ENCODE data around the gene DSTYK.

DSTYK gene

DNA sequence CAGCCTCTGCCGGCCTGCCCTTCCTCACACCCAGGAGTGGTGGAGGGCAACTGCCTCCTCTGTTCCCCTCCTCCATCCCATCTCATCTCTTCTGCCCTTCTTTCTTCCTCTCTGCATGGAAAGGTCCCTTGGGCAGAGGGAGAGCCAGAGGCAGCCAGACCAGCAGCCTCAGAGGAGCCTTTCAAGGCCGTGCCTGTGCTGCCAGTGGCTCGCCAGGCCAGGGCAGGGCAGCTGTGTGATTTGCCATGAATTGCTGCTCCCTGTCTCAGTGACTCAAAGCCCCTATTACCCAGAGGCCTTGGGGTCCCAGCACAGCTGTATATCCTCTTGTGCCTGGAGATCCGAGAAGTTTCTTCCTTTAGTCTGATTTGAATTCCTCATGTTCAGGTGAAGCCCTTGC, 38.1 kb upstream of the DSTYK start:
- H3K4ac ChIP-seq (ENCODE audit: low read depth, low read length): no peak overlapping the region
- no peaks in the 10 kb centered on the region for H3K79me1 ChIP-seq (ENCODE audit: low read length)
- H2AK5ac ChIP-seq (ENCODE audit: low read length): no peak overlapping the region
- H2BK120ac ChIP-seq (ENCODE audit: low read depth, low read length): no peak overlapping the region
- H3K4me1 ChIP-seq (ENCODE audit: control insufficient read depth, low read depth, low read length): peaks cover 3% of the 10 kb centered on the region
- no peak overlapping the region for H3K4me3 ChIP-seq (ENCODE audit: low read length)
- H3K79me2 ChIP-seq (ENCODE audit: control insufficient read depth, insufficient read depth, low read length): no peaks in the 10 kb centered on the region
- H3K23ac ChIP-seq (ENCODE audit: low read length): no peak overlapping the region
- H4K8ac ChIP-seq (ENCODE audit: low read depth, low read length): no peak overlapping the region
- WGBS (ENCODE audit: extremely low coverage, insufficient coverage, low lambda C conversion rate): no CpG with 5 or more reads among the region's 4 CpGs
- no peaks in the 10 kb centered on the region for H3K27me3 ChIP-seq (ENCODE audit: insufficient read depth, low read length, poor library complexity)
- H2BK15ac ChIP-seq (replicated peaks; ENCODE audit: low read depth): no peak overlapping the region
- H3K18ac ChIP-seq (ENCODE audit: low read length): no peak overlapping the region
- no peak overlapping the region for H3K56ac ChIP-seq (ENCODE audit: low read length)
- no peak for DNase-seq
- H3K9ac ChIP-seq (ENCODE audit: low read length): no peak overlapping the region
- H2BK5ac ChIP-seq (ENCODE audit: low read length): no peak overlapping the region
- no peaks in the 10 kb centered on the region for H3K36me3 ChIP-seq (ENCODE audit: control insufficient read depth, insufficient read depth, low read length)
- H3K4me2 ChIP-seq (ENCODE audit: low read length): no peak overlapping the region
- H4K5ac ChIP-seq (ENCODE audit: low read length): no peak overlapping the region
- H3K27ac ChIP-seq (ENCODE audit: low read depth, low read length): no peak overlapping the region

DNA sequence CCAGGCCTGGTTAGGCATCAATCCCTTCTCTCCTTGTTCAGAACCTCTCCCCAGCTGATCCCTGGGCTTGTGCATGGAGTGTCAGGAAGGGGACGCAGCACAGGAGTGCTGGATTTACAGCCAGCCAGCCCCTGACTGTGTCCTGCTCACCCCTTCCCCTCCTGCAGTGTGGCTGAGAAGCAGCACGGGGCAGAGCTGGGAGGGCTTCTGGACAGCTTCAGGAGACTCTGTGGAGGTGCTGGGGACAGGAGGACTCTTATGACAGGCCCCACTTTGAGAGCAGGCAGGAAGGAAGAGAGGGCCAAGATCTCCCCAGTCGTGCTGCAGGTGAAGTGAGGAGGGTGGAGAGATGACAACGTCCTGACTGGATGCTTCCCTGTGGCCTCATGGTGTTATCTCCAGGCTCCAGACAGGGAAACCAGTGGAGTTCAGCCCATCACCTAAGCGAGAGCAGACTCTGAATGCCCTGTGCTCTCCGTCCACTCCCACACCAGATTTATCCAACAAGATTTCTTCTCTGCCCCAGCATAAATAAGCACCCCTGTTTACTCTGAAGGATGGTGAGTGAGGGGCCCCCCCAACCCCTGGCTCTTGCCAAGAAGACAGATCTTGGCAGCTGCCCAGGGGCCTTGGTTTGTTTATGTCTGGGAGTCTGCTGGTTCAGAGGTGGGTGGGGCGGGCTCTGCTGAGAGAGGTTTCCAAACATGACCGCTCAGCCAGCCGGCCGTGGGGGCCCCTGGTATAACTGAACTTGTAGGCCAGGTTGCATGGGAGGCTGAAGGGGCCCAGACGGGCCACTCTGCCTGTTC, 37.5 kb upstream of the DSTYK start:
- Histone ChIP-seq H3K18ac (ENCODE audit: low read length) (no peak overlapping the region), H3K27ac (ENCODE audit: low read depth, low read length) (no peak overlapping the region), H3K9ac (ENCODE audit: low read length) (no peak overlapping the region), H2BK120ac (ENCODE audit: low read depth, low read length) (no peak overlapping the region), H3K4me3 (ENCODE audit: low read length) (no peak overlapping the region), H3K4me1 (ENCODE audit: control insufficient read depth, low read depth, low read length) (peaks cover 3% of the 10 kb centered on the region), H3K56ac (ENCODE audit: low read length) (no peak overlapping the region), H2BK15ac (replicated peaks; ENCODE audit: low read depth) (no peak overlapping the region), H3K36me3 (ENCODE audit: control insufficient read depth, insufficient read depth, low read length) (no peaks in the 10 kb centered on the region), H3K27me3 (ENCODE audit: insufficient read depth, low read length, poor library complexity) (no peaks in the 10 kb centered on the region), H3K79me2 (ENCODE audit: control insufficient read depth, insufficient read depth, low read length) (no peaks in the 10 kb centered on the region), H2AK5ac (ENCODE audit: low read length) (no peak overlapping the region), H3K79me1 (ENCODE audit: low read length) (no peaks in the 10 kb centered on the region), H4K5ac (ENCODE audit: low read length) (no peak overlapping the region), H4K8ac (ENCODE audit: low read depth, low read length) (no peak overlapping the region), H2BK5ac (ENCODE audit: low read length) (no peak overlapping the region), H3K4me2 (ENCODE audit: low read length) (no peak overlapping the region), H3K23ac (ENCODE audit: low read length) (peak overlapping the region; percentile 97), H3K4ac (ENCODE audit: low read depth, low read length) (no peak overlapping the region)
- WGBS (ENCODE audit: extremely low coverage, insufficient coverage, low lambda C conversion rate): no CpG with 5 or more reads among the region's 11 CpGs
- DNase-seq: no peak

DNA sequence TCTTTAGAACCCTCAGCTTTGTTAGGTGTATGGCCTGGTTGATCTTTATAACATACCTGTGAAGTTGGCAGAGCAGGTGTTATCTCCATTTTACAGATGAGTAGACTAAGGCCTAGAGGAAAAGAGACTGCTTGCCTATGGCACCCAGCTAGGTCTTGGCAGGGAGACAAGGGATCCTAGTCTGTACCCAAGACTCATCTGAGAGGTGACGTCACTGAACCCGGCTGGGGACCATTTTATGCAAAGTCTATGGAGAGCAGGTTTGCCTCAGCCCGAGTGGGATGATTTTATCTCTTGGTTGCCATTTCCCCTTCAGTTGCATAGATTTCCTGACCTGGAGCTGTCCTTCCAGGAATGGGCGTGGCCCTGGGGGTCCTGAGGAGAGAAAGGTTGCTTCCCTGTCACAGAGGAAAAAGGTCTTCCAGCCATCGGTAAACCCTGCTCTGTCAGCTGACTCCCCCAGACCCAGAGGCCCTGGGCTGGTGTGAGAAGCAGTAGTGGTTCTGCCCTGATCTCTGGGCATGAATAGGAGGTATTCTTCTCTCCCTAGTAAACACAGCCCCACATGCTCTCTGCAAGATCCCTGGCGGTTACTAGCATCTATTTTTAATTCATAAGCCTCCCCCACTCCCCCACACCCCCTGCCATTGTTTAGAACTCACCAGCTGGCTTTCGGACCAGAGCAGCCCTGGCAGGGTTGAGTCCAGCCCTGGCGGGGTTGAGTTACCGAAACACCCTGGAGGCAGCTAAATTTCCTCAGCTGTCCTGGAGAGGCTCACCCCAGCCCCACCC, 35.8 kb upstream of the DSTYK start:
- Histone ChIP-seq H2AK5ac (ENCODE audit: low read length) (no peak overlapping the region), H3K4me2 (ENCODE audit: low read length) (no peak overlapping the region), H3K56ac (ENCODE audit: low read length) (no peak overlapping the region), H3K18ac (ENCODE audit: low read length) (no peak overlapping the region), H3K4ac (ENCODE audit: low read depth, low read length) (no peak overlapping the region), H3K23ac (ENCODE audit: low read length) (no peak overlapping the region), H4K5ac (ENCODE audit: low read length) (no peak overlapping the region), H3K4me3 (ENCODE audit: low read length) (no peak overlapping the region), H3K4me1 (ENCODE audit: control insufficient read depth, low read depth, low read length) (peaks cover 3% of the 10 kb centered on the region), H2BK120ac (ENCODE audit: low read depth, low read length) (no peak overlapping the region), H3K27ac (ENCODE audit: low read depth, low read length) (no peak overlapping the region), H3K27me3 (ENCODE audit: insufficient read depth, low read length, poor library complexity) (no peaks in the 10 kb centered on the region), H3K9ac (ENCODE audit: low read length) (no peak overlapping the region), H2BK15ac (replicated peaks; ENCODE audit: low read depth) (no peak overlapping the region), H2BK5ac (ENCODE audit: low read length) (no peak overlapping the region), H3K79me2 (ENCODE audit: control insufficient read depth, insufficient read depth, low read length) (no peaks in the 10 kb centered on the region), H4K8ac (ENCODE audit: low read depth, low read length) (no peak overlapping the region), H3K79me1 (ENCODE audit: low read length) (no peaks in the 10 kb centered on the region), H3K36me3 (ENCODE audit: control insufficient read depth, insufficient read depth, low read length) (no peaks in the 10 kb centered on the region)
- no CpG with 5 or more reads among the region's 9 CpGs for WGBS (ENCODE audit: extremely low coverage, insufficient coverage, low lambda C conversion rate)
- peak; percentile 30 for DNase-seq

DNA sequence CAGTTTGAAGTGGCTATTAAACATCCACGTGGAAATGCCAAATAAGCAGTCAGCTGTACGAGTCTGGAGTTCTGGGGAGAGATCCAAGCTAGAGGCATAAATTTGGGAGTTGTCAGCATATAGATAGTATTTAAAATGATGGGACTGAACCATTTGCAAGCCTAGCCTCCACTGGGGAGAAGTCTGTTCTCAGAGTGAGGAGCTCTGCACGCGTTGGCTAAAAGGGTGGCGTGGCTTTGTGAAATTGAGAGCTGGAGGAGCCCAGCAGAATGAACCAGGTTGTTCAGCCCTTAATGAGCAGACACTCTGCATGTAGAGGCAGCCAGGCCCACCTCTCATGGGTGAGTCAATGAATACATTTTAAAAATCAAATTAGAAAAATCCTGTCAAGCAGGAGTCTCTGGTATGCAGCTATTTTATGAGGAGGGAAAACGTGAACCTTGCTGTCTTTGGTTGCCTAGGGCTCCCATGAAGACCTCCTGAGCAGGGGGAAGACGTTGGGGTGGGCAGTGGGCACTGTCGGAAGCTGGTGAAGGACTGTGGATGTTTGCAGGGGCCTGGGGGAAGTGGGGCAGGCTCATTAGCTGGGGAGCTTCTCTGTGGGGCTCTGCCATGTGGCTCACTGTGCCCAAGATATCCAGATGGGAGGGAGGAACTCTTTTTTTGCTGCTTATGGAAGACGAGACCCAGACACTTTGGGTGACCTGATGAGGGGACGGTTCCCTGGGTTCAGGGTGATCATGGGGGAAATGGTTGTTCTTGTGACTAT, 35.0 kb upstream of the DSTYK start:
- H3K27ac ChIP-seq (ENCODE audit: low read depth, low read length): no peak overlapping the region
- no peak overlapping the region for H3K23ac ChIP-seq (ENCODE audit: low read length)
- no peaks in the 10 kb centered on the region for H3K79me1 ChIP-seq (ENCODE audit: low read length)
- no peak overlapping the region for H3K4me3 ChIP-seq (ENCODE audit: low read length)
- no peak overlapping the region for H3K9ac ChIP-seq (ENCODE audit: low read length)
- no peak overlapping the region for H3K56ac ChIP-seq (ENCODE audit: low read length)
- no peaks in the 10 kb centered on the region for H3K36me3 ChIP-seq (ENCODE audit: control insufficient read depth, insufficient read depth, low read length)
- H3K18ac ChIP-seq (ENCODE audit: low read length): no peak overlapping the region
- no peak overlapping the region for H2BK120ac ChIP-seq (ENCODE audit: low read depth, low read length)
- no peak overlapping the region for H3K4ac ChIP-seq (ENCODE audit: low read depth, low read length)
- no peak overlapping the region for H2BK5ac ChIP-seq (ENCODE audit: low read length)
- no peak overlapping the region for H2AK5ac ChIP-seq (ENCODE audit: low read length)
- H3K4me1 ChIP-seq (ENCODE audit: control insufficient read depth, low read depth, low read length): peaks cover 3% of the 10 kb centered on the region
- no peak overlapping the region for H3K4me2 ChIP-seq (ENCODE audit: low read length)
- H4K5ac ChIP-seq (ENCODE audit: low read length): no peak overlapping the region
- WGBS (ENCODE audit: extremely low coverage, insufficient coverage, low lambda C conversion rate): no CpG with 5 or more reads among the region's 10 CpGs
- no peak overlapping the region for H4K8ac ChIP-seq (ENCODE audit: low read depth, low read length)
- no peak overlapping the region for H2BK15ac ChIP-seq (replicated peaks; ENCODE audit: low read depth)
- DNase-seq: no peak
- no peaks in the 10 kb centered on the region for H3K79me2 ChIP-seq (ENCODE audit: control insufficient read depth, insufficient read depth, low read length)
- no peaks in the 10 kb centered on the region for H3K27me3 ChIP-seq (ENCODE audit: insufficient read depth, low read length, poor library complexity)

DNA sequence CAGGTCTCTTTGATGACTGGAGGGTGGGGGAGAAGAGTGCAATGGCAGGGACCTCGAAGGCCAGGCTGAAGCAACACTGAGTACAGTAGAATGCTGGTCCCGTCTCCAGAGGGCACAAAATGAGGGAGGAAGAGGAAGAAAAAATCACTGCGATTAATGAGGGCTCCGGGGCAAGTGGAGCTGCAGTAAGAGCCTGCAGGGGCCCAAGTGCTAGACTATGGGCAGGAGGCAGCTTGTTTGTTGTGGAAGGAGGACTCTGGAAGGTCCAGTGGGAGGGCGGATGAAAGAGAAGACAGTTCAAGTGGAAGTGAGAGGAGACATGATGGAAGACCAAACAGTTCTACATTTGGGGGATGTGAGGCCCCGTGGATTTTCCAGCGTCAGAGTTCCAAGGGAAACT, 33.6 kb upstream of the DSTYK start:
- H3K18ac ChIP-seq (ENCODE audit: low read length): no peak overlapping the region
- no peak overlapping the region for H3K9ac ChIP-seq (ENCODE audit: low read length)
- no peaks in the 10 kb centered on the region for H3K79me2 ChIP-seq (ENCODE audit: control insufficient read depth, insufficient read depth, low read length)
- H3K79me1 ChIP-seq (ENCODE audit: low read length): no peaks in the 10 kb centered on the region
- H3K27me3 ChIP-seq (ENCODE audit: insufficient read depth, low read length, poor library complexity): no peaks in the 10 kb centered on the region
- DNase-seq: no peak
- no peaks in the 10 kb centered on the region for H3K36me3 ChIP-seq (ENCODE audit: control insufficient read depth, insufficient read depth, low read length)
- no peak overlapping the region for H3K4ac ChIP-seq (ENCODE audit: low read depth, low read length)
- H3K4me3 ChIP-seq (ENCODE audit: low read length): no peak overlapping the region
- no CpG with 5 or more reads among the region's 7 CpGs for WGBS (ENCODE audit: extremely low coverage, insufficient coverage, low lambda C conversion rate)
- H2BK5ac ChIP-seq (ENCODE audit: low read length): no peak overlapping the region
- no peaks in the 10 kb centered on the region for H3K4me1 ChIP-seq (ENCODE audit: control insufficient read depth, low read depth, low read length)
- H3K4me2 ChIP-seq (ENCODE audit: low read length): no peak overlapping the region
- no peak overlapping the region for H2AK5ac ChIP-seq (ENCODE audit: low read length)
- no peak overlapping the region for H2BK120ac ChIP-seq (ENCODE audit: low read depth, low read length)
- H3K23ac ChIP-seq (ENCODE audit: low read length): no peak overlapping the region
- no peak overlapping the region for H3K27ac ChIP-seq (ENCODE audit: low read depth, low read length)
- no peak overlapping the region for H2BK15ac ChIP-seq (replicated peaks; ENCODE audit: low read depth)
- H4K8ac ChIP-seq (ENCODE audit: low read depth, low read length): no peak overlapping the region
- H4K5ac ChIP-seq (ENCODE audit: low read length): no peak overlapping the region
- H3K56ac ChIP-seq (ENCODE audit: low read length): no peak overlapping the region
